RWPE1 (cell line): Measurements from ENCODE around the gene MAPK4.
"Not testable (repeated sequence)": the region's sequence is repeated elsewhere in the genome, so short reads cannot be mapped to it uniquely, and the experiment has no call there.

Source experiments
- CTCF ChIA-PET: fragments of 350-600 bp; sonication (Branson Sonifier 250); formaldehyde crosslinking; extraction: SDS; loops from one replicate; lab custom pipeline; 2021; lab: Yijun Ruan, JAX
- POLR2A ChIA-PET: fragments of 400-600 bp; formaldehyde crosslinking; extraction: SDS; loops from one replicate; lab custom pipeline; 2020; ENCODE audit warnings: antibody characterized with exemption; ENCODE audit not compliant: low non-redundant PET; lab: Yijun Ruan, JAX
- DNase-seq: peaks from one replicate; pipeline ENCODE4 v3.0.0; 2012; ENCODE audit warnings: low spot score
- H3K27ac ChIP-seq: fragments of 450-650 bp; 2 replicates; pipeline ENCODE4 v1.5.1; 2017
- CTCF ChIP-seq: fragments of 450-650 bp; conservative IDR thresholded peaks from 2 replicates; pipeline ENCODE4 v1.5.1; 2017; ENCODE audit warnings: low read depth, mild to moderate bottlenecking

MAPK4 gene

GRCh38 chr18:50590593-50590992 is 30.7 kb downstream of the MAPK4 start:
- CTCF ChIA-PET, result interaction anchor here (0.6 kb wide), 1 partner anchor 280 kb away, joined by 4 read pairs; no protein-coding TSS in a partner anchor
- no peak for TF ChIP-seq CTCF
- no peak for DNase-seq
- POLR2A ChIA-PET, result no interaction called here
- no peak overlapping the region for H3K27ac ChIP-seq

- DNase-seq, result no peak
- POLR2A ChIA-PET, result no interaction called here
- TF ChIP-seq CTCF, result no peak
- CTCF ChIA-PET, result interaction anchor here (0.6 kb wide), 1 partner anchor 20 kb away, joined by 3 read pairs; no protein-coding TSS in a partner anchor
- no peak overlapping the region for H3K27ac ChIP-seq
Measured at GRCh38 chr18:50594012-50594411, 34.1 kb downstream of the MAPK4 start.

GRCh38 chr18:50594942-50595341 is 35.1 kb downstream of the MAPK4 start:
- no peak for TF ChIP-seq CTCF
- CTCF ChIA-PET, result no interaction called here
- POLR2A ChIA-PET, result no interaction called here

GRCh38 chr18:50602466-50602865 is 42.6 kb downstream of the MAPK4 start:
- no peak for DNase-seq
- ChIA-PET CTCF (no interaction called here), POLR2A (no interaction called here)
- TF ChIP-seq CTCF, result no peak
- H3K27ac ChIP-seq, result no peak overlapping the region

More at GRCh38 chr18:50594942-50595341, 35.1 kb downstream of the MAPK4 start:
- DNase-seq, result peak; percentile 35
- H3K27ac ChIP-seq, result no peak overlapping the region

- ChIA-PET POLR2A (no interaction called here), CTCF (no interaction called here)
- H3K27ac ChIP-seq, result no peak overlapping the region
- DNase-seq, result no peak
- no peak for TF ChIP-seq CTCF
Measured at GRCh38 chr18:50606609-50607008, 46.7 kb downstream of the MAPK4 start.

- H3K27ac ChIP-seq, result no peak overlapping the region
- no peak for DNase-seq
- POLR2A ChIA-PET, result no interaction called here
- CTCF ChIA-PET, result no interaction called here
- no peak for TF ChIP-seq CTCF
Measured at GRCh38 chr18:50607378-50607926, 47.6 kb downstream of the MAPK4 start.

- DNase-seq, POLR2A ChIA-PET, H3K27ac ChIP-seq, CTCF ChIA-PET: not testable (repeated sequence)
Measured at GRCh38 chr18:50609171-50609570, 49.3 kb downstream of the MAPK4 start.
